SK-N-SH (cell line): ENCODE measurements around the gene NUAK1. TPM values are rescaled to one million over a fixed set of nuclear protein-coding genes. Genes with fewer than 3 reads are reported as not detected.

Experiments
- CTCF ChIA-PET: fragments of 300-600, 350-600 bp; formaldehyde crosslinking; extraction: SDS; loops from one replicate; lab custom pipeline; 2021; lab: Yijun Ruan, JAX
- POLR2A ChIA-PET: fragments of 350-600 bp; sonication (Branson Sonifier 250); formaldehyde crosslinking; extraction: SDS; loops from one replicate; lab custom pipeline; 2020; ENCODE audit warnings: antibody characterized with exemption, inconsistent platforms; lab: Yijun Ruan, JAX
- DNase-seq: peaks from one replicate; pipeline ENCODE4 v3.0.0; 2012
- H2AFZ ChIP-seq: fragments of 200-600 bp; sonication (generic); 2 replicates; pipeline ENCODE4 v1.8.1; 2016; ENCODE audit warnings: antibody characterized with exemption, mild to moderate bottlenecking, low read depth
- H3F3A ChIP-seq: fragments of 200-600 bp; sonication (generic); replicated peaks from 2 replicates; pipeline ENCODE3; 2016; ENCODE audit warnings: antibody characterized with exemption, mild to moderate bottlenecking; ENCODE audit not compliant: insufficient read depth
- H3K27ac ChIP-seq, 2 experiments: fragments of 200-500 bp in 1 of 2; fragments of 200-600 bp in 1 of 2; sonication (Bioruptor generic) in 1 of 2; sonication (generic), shearing (Covaris generic) in 1 of 2; 2 replicates each; pipeline versions ENCODE4 v1.5.1 to v1.6.1; 2014 to 2016; ENCODE audit warnings: low read depth in 2 of 2, inconsistent platforms in 1 of 2, low read length in 1 of 2, mild to moderate bottlenecking in 1 of 2, mixed read lengths in 1 of 2
- H3K27me3 ChIP-seq: fragments of 200-600 bp; sonication (generic), shearing (Covaris generic); 2 replicates; pipeline ENCODE4 v1.6.1; 2016; ENCODE audit warnings: mixed run types; ENCODE audit not compliant: insufficient read depth
- H3K36me3 ChIP-seq, 2 experiments: fragments of 200-500 bp in 1 of 2; fragments of 200-600 bp in 1 of 2; sonication (Bioruptor generic) in 1 of 2; sonication (generic) in 1 of 2; replicated peaks in 1 of 2; 2 replicates each; pipeline versions ENCODE3 to v1.5.1; 2014 to 2016; ENCODE audit warnings: low read length in 1 of 2, mild to moderate bottlenecking in 1 of 2; ENCODE audit not compliant: insufficient read depth in 2 of 2, control insufficient read depth in 1 of 2
- H3K4me1 ChIP-seq, 2 experiments: fragments of 200-500 bp in 1 of 2; fragments of 200-600 bp in 1 of 2; sonication (Bioruptor generic) in 1 of 2; sonication (generic), shearing (Covaris generic) in 1 of 2; 2 replicates each; pipeline versions ENCODE4 v1.5.1 to v1.6.1; 2014 to 2016; ENCODE audit warnings: low read depth in 1 of 2, low read length in 1 of 2, mixed run types in 1 of 2; ENCODE audit not compliant: insufficient read depth in 2 of 2, control insufficient read depth in 1 of 2
- H3K4me2 ChIP-seq: fragments of 200-600 bp; sonication (generic), shearing (Covaris generic); 2 replicates; pipeline ENCODE4 v1.6.1; 2017; ENCODE audit warnings: mixed run types
- H3K4me3 ChIP-seq, 2 experiments: fragments of 200-500 bp in 1 of 2; fragments of 200-600 bp in 1 of 2; sonication (Bioruptor generic) in 1 of 2; sonication (generic), shearing (Covaris generic) in 1 of 2; 2 replicates each; pipeline versions ENCODE4 v1.5.1 to v1.8.1; 2014 to 2016; ENCODE audit warnings: low read depth in 2 of 2, inconsistent platforms in 1 of 2, low read length in 1 of 2, mild to moderate bottlenecking in 1 of 2, mixed read lengths in 1 of 2, moderate library complexity in 1 of 2
- H3K79me2 ChIP-seq: fragments of 200-600 bp; sonication (generic); 2 replicates; pipeline ENCODE4 v1.8.1; 2017; ENCODE audit warnings: mild to moderate bottlenecking; ENCODE audit not compliant: insufficient read depth
- H3K9ac ChIP-seq: fragments of 200-600 bp; sonication (generic); 2 replicates; pipeline ENCODE4 v1.6.1; 2017; ENCODE audit warnings: mixed run types
- H3K9me2 ChIP-seq: fragments of 200-600 bp; sonication (generic); 2 replicates; pipeline ENCODE4 v1.6.1; 2017; ENCODE audit warnings: mixed run types
- H3K9me3 ChIP-seq: fragments of 200-600 bp; sonication (generic); 2 replicates; pipeline ENCODE4 v1.6.1; 2017; ENCODE audit warnings: mixed run types, mild to moderate bottlenecking, moderate library complexity
- H4K20me1 ChIP-seq: fragments of 200-600 bp; sonication (generic); 2 replicates; pipeline ENCODE4 v1.6.1; 2017; ENCODE audit warnings: mild to moderate bottlenecking, mixed run types; ENCODE audit not compliant: insufficient read depth
- FOSL2 ChIP-seq: IDR thresholded peaks from 2 replicates; pipeline ENCODE4 v1.4.0; 2012; ENCODE audit warnings: low read depth, mild to moderate bottlenecking, moderate library complexity, borderline replicate concordance
- FOXJ3 ChIP-seq: sonication (generic); formaldehyde crosslinking; IDR thresholded peaks from 2 replicates; pipeline ENCODE4 v1.5.1; 2020; ENCODE audit warnings: mild to moderate bottlenecking, missing genetic modification reagents
- FOXM1 ChIP-seq: IDR thresholded peaks from 2 replicates; pipeline ENCODE4 v1.4.0; 2012; ENCODE audit warnings: low read depth, mild to moderate bottlenecking
- GATA2 ChIP-seq: sonication (generic); formaldehyde crosslinking; IDR thresholded peaks from 2 replicates; pipeline ENCODE4 v1.5.0; 2020; ENCODE audit warnings: mild to moderate bottlenecking, missing genetic modification reagents
- MEF2A ChIP-seq: IDR thresholded peaks from 2 replicates; pipeline ENCODE4 v1.4.0; 2012; ENCODE audit warnings: low read depth, borderline replicate concordance
- MXI1 ChIP-seq: IDR thresholded peaks from 2 replicates; pipeline ENCODE4 v1.6.1; 2012; ENCODE audit warnings: mild to moderate bottlenecking, low read depth, low read length, improper control_type of control experiment
- NFIC ChIP-seq: IDR thresholded peaks from 2 replicates; pipeline ENCODE4 v1.4.0; 2012; ENCODE audit warnings: borderline replicate concordance
- NRF1 ChIP-seq: IDR thresholded peaks from 2 replicates; pipeline ENCODE4 v1.6.1; 2012; ENCODE audit warnings: low read depth, mild to moderate bottlenecking, low read length
- POLR2AphosphoS5 ChIP-seq: IDR thresholded peaks from 2 replicates; pipeline ENCODE4 v1.6.1; 2012; ENCODE audit warnings: low read depth, low read length
- RCOR1 ChIP-seq: fragments of 150-350 bp; IDR thresholded peaks from 2 replicates; pipeline ENCODE4 v1.6.1; 2017; ENCODE audit warnings: antibody characterized with exemption, low read length
- RXRA ChIP-seq: IDR thresholded peaks from 2 replicates; pipeline ENCODE4 v1.4.0; 2012; ENCODE audit warnings: low read depth, mild to moderate bottlenecking, borderline replicate concordance
- TCF12 ChIP-seq: IDR thresholded peaks from 2 replicates; pipeline ENCODE4 v1.4.0; 2012
- TEAD4 ChIP-seq: IDR thresholded peaks from 2 replicates; pipeline ENCODE4 v1.4.0; 2012; ENCODE audit warnings: mild to moderate bottlenecking, borderline replicate concordance; ENCODE audit not compliant: insufficient read depth
- WGBS: methylation state at CpG from one replicate; pipeline ENCODE4 v1.1.6; 2017; ENCODE audit warnings: low lambda C conversion rate; 5-methylcytosine and 5-hydroxymethylcytosine counted together
- polyA plus RNA-seq, 3 experiments: library from polyadenylated mRNA; depleted of rRNA; stranded (reverse); fragments of >200 nt; gene quantifications; 2 replicates each; pipeline ENCODE4 v1.2.3, GENCODE V29; 2012
- TF ChIP-seq, protein P1 (sequence below): fragments of 150-350 bp; IDR thresholded peaks from 2 replicates; pipeline ENCODE4 v1.6.1; 2017; ENCODE audit warnings: antibody characterized with exemption, low read length, low read depth, borderline replicate concordance
- TF ChIP-seq, protein P2 (sequence below): IDR thresholded peaks from 2 replicates; pipeline ENCODE4 v1.4.0; 2012; ENCODE audit warnings: low read depth, borderline replicate concordance
- TF ChIP-seq, protein P3 (sequence below): IDR thresholded peaks from 2 replicates; pipeline ENCODE4 v1.4.0; 2012; ENCODE audit warnings: low read depth
- TF ChIP-seq, protein P4 (sequence below): IDR thresholded peaks from 2 replicates; pipeline ENCODE4 v1.4.0; 2012; ENCODE audit warnings: low read depth, borderline replicate concordance
- TF ChIP-seq, protein P5 (sequence below): IDR thresholded peaks from 2 replicates; pipeline ENCODE4; 2012

NUAK1 gene
- polyA plus RNA-seq, 1 of the 3 experiments (the other 2 are of a cell fraction) = 8.1 TPM

DNA sequence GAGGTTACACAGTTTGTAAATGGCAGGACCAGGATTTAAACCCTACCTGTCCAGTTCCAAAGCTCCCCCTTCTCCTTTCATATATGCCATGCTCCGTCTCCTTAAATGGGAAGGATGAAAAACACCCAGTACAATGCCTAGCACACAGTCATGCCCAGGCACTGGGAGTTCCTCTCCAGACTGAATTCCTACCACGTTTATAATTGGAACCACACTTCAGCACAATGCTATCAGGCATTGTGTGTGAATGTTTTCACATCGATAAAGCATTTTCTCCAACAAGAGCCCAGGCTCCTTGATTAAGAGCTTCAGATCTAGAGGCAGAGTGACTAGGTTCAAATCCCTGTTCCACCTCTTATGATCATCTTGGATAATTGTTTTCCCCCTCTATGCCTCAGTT, 2.7 kb upstream of the NUAK1 start:
- CTCF ChIA-PET = interaction anchor here (0.6 to 1.4 kb wide), 4 partner anchors 8 to 721 kb away, joined by 3 to 4 read pairs (median 3); no protein-coding TSS in a partner anchor
- POLR2A ChIA-PET = no interaction called here
- Histone ChIP-seq H3K9me2 (no peaks in the 10 kb centered on the region), H3K4me3 (no peak overlapping the region), H3K9ac (no peak overlapping the region), H3K36me3 (no peaks in the 10 kb centered on the region), H4K20me1 (peaks cover 7% of the 10 kb centered on the region; the same call in 1 of the 2 replicates), H3K4me1 (peaks cover 3 to 15% of the 10 kb centered on the region in 2 experiments; a peak in 2 of 4 replicates), H3K27ac (no peak overlapping the region; a peak in 1 of 4 replicates), H3F3A (peaks cover 14% of the 10 kb centered on the region), H3K4me2 (no peak overlapping the region), H2AFZ (no peak overlapping the region), H3K79me2 (peaks cover 47% of the 10 kb centered on the region), H3K9me3 (no peaks in the 10 kb centered on the region), H3K27me3 (no peaks in the 10 kb centered on the region)
- TF ChIP-seq TCF12 (peak; percentile 56; the same call in 1 of the 2 replicates), FOXM1 (no peak), MXI1 (no peak)
- TF ChIP-seq, protein P1, sequence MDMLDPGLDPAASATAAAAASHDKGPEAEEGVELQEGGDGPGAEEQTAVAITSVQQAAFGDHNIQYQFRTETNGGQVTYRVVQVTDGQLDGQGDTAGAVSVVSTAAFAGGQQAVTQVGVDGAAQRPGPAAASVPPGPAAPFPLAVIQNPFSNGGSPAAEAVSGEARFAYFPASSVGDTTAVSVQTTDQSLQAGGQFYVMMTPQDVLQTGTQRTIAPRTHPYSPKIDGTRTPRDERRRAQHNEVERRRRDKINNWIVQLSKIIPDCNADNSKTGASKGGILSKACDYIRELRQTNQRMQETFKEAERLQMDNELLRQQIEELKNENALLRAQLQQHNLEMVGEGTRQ = no peak
- 41% methylated on average over 3 of the region's 3 CpGs for WGBS
- no peak for DNase-seq

DNA sequence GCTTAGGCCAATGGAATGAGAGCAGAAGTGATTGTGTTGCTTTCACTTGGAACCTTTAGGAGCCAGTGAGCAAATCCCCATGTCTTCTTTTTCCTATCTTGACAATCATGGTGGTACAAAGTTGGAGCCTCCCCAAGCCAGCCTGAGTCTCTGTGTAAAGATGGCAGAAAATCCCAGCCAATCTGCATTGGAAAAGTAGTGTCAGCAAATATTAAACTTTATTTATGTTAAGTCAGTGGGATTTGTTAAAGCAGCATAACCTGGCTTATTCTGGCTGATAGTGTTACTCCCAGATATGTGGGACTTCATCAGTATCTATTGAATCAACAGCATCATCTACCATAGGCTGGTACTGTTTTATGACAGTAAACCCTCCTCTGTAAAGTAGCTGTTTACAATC, 2.2 kb upstream of the NUAK1 start:
- Histone ChIP-seq H3K9ac (no peak overlapping the region), H3K4me3 (no peak overlapping the region)
- TF ChIP-seq MEF2A = no peak
- no peak for TF ChIP-seq NRF1
- TF ChIP-seq, protein P2, sequence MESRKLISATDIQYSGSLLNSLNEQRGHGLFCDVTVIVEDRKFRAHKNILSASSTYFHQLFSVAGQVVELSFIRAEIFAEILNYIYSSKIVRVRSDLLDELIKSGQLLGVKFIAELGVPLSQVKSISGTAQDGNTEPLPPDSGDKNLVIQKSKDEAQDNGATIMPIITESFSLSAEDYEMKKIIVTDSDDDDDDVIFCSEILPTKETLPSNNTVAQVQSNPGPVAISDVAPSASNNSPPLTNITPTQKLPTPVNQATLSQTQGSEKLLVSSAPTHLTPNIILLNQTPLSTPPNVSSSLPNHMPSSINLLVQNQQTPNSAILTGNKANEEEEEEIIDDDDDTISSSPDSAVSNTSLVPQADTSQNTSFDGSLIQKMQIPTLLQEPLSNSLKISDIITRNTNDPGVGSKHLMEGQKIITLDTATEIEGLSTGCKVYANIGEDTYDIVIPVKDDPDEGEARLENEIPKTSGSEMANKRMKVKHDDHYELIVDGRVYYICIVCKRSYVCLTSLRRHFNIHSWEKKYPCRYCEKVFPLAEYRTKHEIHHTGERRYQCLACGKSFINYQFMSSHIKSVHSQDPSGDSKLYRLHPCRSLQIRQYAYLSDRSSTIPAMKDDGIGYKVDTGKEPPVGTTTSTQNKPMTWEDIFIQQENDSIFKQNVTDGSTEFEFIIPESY = no peak
- TF ChIP-seq POLR2AphosphoS5 = no peak
- TF ChIP-seq, protein P3, sequence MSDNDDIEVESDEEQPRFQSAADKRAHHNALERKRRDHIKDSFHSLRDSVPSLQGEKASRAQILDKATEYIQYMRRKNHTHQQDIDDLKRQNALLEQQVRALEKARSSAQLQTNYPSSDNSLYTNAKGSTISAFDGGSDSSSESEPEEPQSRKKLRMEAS = no peak
- no peak for TF ChIP-seq FOSL2
- TF ChIP-seq RCOR1 = no peak
- no peak for TF ChIP-seq NFIC
- no peak for TF ChIP-seq FOXJ3 (CRISPR knock-in tag)
- no peak for TF ChIP-seq GATA2
- TF ChIP-seq, protein P4, sequence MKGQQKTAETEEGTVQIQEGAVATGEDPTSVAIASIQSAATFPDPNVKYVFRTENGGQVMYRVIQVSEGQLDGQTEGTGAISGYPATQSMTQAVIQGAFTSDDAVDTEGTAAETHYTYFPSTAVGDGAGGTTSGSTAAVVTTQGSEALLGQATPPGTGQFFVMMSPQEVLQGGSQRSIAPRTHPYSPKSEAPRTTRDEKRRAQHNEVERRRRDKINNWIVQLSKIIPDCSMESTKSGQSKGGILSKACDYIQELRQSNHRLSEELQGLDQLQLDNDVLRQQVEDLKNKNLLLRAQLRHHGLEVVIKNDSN = no peak
- TF ChIP-seq, protein P5, sequence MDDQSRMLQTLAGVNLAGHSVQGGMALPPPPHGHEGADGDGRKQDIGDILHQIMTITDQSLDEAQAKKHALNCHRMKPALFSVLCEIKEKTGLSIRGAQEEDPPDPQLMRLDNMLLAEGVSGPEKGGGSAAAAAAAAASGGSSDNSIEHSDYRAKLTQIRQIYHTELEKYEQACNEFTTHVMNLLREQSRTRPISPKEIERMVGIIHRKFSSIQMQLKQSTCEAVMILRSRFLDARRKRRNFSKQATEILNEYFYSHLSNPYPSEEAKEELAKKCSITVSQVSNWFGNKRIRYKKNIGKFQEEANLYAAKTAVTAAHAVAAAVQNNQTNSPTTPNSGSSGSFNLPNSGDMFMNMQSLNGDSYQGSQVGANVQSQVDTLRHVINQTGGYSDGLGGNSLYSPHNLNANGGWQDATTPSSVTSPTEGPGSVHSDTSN = no peak
- no peak for TF ChIP-seq TEAD4
- no peak for TF ChIP-seq RXRA

More for the DNA sequence above, 2.2 kb upstream of the NUAK1 start:
- Histone ChIP-seq H2AFZ (no peak overlapping the region), H3K27ac (no peak overlapping the region; a peak in 1 of 4 replicates), H4K20me1 (peaks cover 7% of the 10 kb centered on the region; the same call in 1 of the 2 replicates), H3K4me2 (no peak overlapping the region), H3K9me2 (no peaks in the 10 kb centered on the region), H3K79me2 (peaks cover 51% of the 10 kb centered on the region), H3K9me3 (no peaks in the 10 kb centered on the region), H3K36me3 (no peaks in the 10 kb centered on the region), H3F3A (peaks cover 14% of the 10 kb centered on the region), H3K27me3 (no peaks in the 10 kb centered on the region), H3K4me1 (peaks cover 3 to 16% of the 10 kb centered on the region in 2 experiments; a peak in 2 of 4 replicates)
- POLR2A ChIA-PET = no interaction called here
- CTCF ChIA-PET = interaction anchor here (0.6 to 1.4 kb wide), 4 partner anchors 9 to 720 kb away, joined by 3 to 4 read pairs (median 3); no protein-coding TSS in a partner anchor
- DNase-seq = no peak
